Measurements from ENCODE around the gene MLLT3.

The MLLT3 gene

GRCh38 chr9:20404192-20404813, 218.0 kb downstream of the MLLT3 start:
- Histone ChIP-seq H3K4me1 (ENCODE audit: low read depth, poor library complexity, severe bottlenecking) (no peaks in the 10 kb centered on the region), H3K36me3 (ENCODE audit: insufficient read depth) (no peaks in the 10 kb centered on the region), H4K20me1 (ENCODE audit: insufficient read depth) (no peaks in the 10 kb centered on the region), H3K4me3 (IDR thresholded peaks at IDR 0.05; ENCODE audit: insufficient read depth, low read depth, low read length) (no peak overlapping the region), H3K27ac (no peak overlapping the region), H3K9ac (no peak overlapping the region), H3K27me3 (ENCODE audit: insufficient read depth, low read depth) (no peaks in the 10 kb centered on the region), H2AFZ (ENCODE audit: low read depth) (no peak overlapping the region), H3K4me2 (no peak overlapping the region), H3K79me2 (ENCODE audit: insufficient read depth, low read depth) (no peaks in the 10 kb centered on the region)
- no peak for TF ChIP-seq CTCF (conservative IDR thresholded peaks at IDR 0.05; ENCODE audit: low read depth, low read length)

GRCh38 chr9:20403346-20403745, 219.0 kb downstream of the MLLT3 start:
- no peak for TF ChIP-seq CTCF (conservative IDR thresholded peaks at IDR 0.05; ENCODE audit: low read depth, low read length)
- H3K79me2 ChIP-seq (ENCODE audit: insufficient read depth, low read depth) = no peaks in the 10 kb centered on the region
- no peaks in the 10 kb centered on the region for H3K27me3 ChIP-seq (ENCODE audit: insufficient read depth, low read depth)
- H3K27ac ChIP-seq = no peak overlapping the region
- no peak overlapping the region for H3K9ac ChIP-seq
- no peak overlapping the region for H3K4me2 ChIP-seq
- no peak overlapping the region for H3K4me3 ChIP-seq (IDR thresholded peaks at IDR 0.05; ENCODE audit: insufficient read depth, low read depth, low read length)
- H2AFZ ChIP-seq (ENCODE audit: low read depth) = no peak overlapping the region
- no peaks in the 10 kb centered on the region for H4K20me1 ChIP-seq (ENCODE audit: insufficient read depth)
- no peaks in the 10 kb centered on the region for H3K36me3 ChIP-seq (ENCODE audit: insufficient read depth)
- H3K4me1 ChIP-seq (ENCODE audit: low read depth, poor library complexity, severe bottlenecking) = no peaks in the 10 kb centered on the region

GRCh38 chr9:20402273-20402875, 219.9 kb downstream of the MLLT3 start:
- H3K36me3 ChIP-seq (ENCODE audit: insufficient read depth) = no peaks in the 10 kb centered on the region
- no peaks in the 10 kb centered on the region for H3K4me1 ChIP-seq (ENCODE audit: low read depth, poor library complexity, severe bottlenecking)
- H3K4me2 ChIP-seq = no peak overlapping the region
- H2AFZ ChIP-seq (ENCODE audit: low read depth) = no peak overlapping the region
- H3K79me2 ChIP-seq (ENCODE audit: insufficient read depth, low read depth) = no peaks in the 10 kb centered on the region
- TF ChIP-seq CTCF (conservative IDR thresholded peaks at IDR 0.05; ENCODE audit: low read depth, low read length) = no peak
- H3K27ac ChIP-seq = no peak overlapping the region
- H3K4me3 ChIP-seq (IDR thresholded peaks at IDR 0.05; ENCODE audit: insufficient read depth, low read depth, low read length) = no peak overlapping the region
- H3K9ac ChIP-seq = no peak overlapping the region
- no peaks in the 10 kb centered on the region for H3K27me3 ChIP-seq (ENCODE audit: insufficient read depth, low read depth)
- no peaks in the 10 kb centered on the region for H4K20me1 ChIP-seq (ENCODE audit: insufficient read depth)

- Histone ChIP-seq H3K4me2 (no peak overlapping the region), H3K27me3 (ENCODE audit: insufficient read depth, low read depth) (no peaks in the 10 kb centered on the region), H3K4me3 (IDR thresholded peaks at IDR 0.05; ENCODE audit: insufficient read depth, low read depth, low read length) (no peak overlapping the region), H3K4me1 (ENCODE audit: low read depth, poor library complexity, severe bottlenecking) (no peaks in the 10 kb centered on the region), H3K27ac (no peak overlapping the region), H2AFZ (ENCODE audit: low read depth) (no peak overlapping the region), H4K20me1 (ENCODE audit: insufficient read depth) (no peaks in the 10 kb centered on the region), H3K79me2 (ENCODE audit: insufficient read depth, low read depth) (no peaks in the 10 kb centered on the region), H3K36me3 (ENCODE audit: insufficient read depth) (no peaks in the 10 kb centered on the region), H3K9ac (no peak overlapping the region)
- no peak for TF ChIP-seq CTCF (conservative IDR thresholded peaks at IDR 0.05; ENCODE audit: low read depth, low read length)
These were observed 223.6 kb downstream of the MLLT3 start for GRCh38 chr9:20398536-20399338.
